ENCODE data around the gene HRAS.

DNA sequence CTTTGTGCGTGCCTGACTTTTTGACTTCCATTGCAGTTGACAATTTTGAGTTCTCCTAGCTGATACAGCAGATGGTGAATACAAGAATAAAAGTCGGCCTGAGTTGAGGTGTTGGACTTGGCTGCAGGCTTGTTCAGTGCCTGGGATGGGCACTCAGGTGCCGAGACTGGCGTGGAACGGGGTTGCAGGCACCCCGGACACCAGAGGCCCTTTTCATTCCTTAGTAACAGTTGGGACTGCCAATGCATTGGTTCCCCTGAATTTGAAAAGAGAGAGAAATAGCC, 42.2 kb upstream of the HRAS start:
- TF ChIP-seq, protein P1, sequence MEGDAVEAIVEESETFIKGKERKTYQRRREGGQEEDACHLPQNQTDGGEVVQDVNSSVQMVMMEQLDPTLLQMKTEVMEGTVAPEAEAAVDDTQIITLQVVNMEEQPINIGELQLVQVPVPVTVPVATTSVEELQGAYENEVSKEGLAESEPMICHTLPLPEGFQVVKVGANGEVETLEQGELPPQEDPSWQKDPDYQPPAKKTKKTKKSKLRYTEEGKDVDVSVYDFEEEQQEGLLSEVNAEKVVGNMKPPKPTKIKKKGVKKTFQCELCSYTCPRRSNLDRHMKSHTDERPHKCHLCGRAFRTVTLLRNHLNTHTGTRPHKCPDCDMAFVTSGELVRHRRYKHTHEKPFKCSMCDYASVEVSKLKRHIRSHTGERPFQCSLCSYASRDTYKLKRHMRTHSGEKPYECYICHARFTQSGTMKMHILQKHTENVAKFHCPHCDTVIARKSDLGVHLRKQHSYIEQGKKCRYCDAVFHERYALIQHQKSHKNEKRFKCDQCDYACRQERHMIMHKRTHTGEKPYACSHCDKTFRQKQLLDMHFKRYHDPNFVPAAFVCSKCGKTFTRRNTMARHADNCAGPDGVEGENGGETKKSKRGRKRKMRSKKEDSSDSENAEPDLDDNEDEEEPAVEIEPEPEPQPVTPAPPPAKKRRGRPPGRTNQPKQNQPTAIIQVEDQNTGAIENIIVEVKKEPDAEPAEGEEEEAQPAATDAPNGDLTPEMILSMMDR (IDR thresholded peaks at IDR 0.05 in 8 of 11, conservative IDR thresholded peaks at IDR 0.05 in 3 of 11) = no peak
- TF ChIP-seq POLR2AphosphoS5 (IDR thresholded peaks at IDR 0.05) = no peak

All from spleen (tissue), 7 donors.